ENCODE measurements around the gene HBZ.

HBZ gene

GRCh38 chr16:181565-182021, 29.1 kb downstream of the HBZ start:
- H3K27ac ChIP-seq: no peak overlapping the region
- ChIA-PET CTCF (interaction anchor here (0.6 to 1.4 kb wide), 8 partner anchors 10 to 112 kb away, joined by 3 to 7 read pairs (median 4); partner anchors contain the start of gene HBM), POLR2A (ENCODE audit: low non-redundant PET) (no interaction called here)
- TF ChIP-seq CTCF (conservative IDR thresholded peaks at IDR 0.05; ENCODE audit: low read depth): peak; percentile 95
- DNase-seq (ENCODE audit: low spot score): no peak

- POLR2A ChIA-PET (ENCODE audit: low non-redundant PET): no interaction called here
- no peak for TF ChIP-seq CTCF (conservative IDR thresholded peaks at IDR 0.05; ENCODE audit: low read depth)
- peak overlapping the region; percentile 10; the same call in 1 of the 2 replicates for H3K27ac ChIP-seq
Measured at GRCh38 chr16:183005-183404, 30.6 kb downstream of the HBZ start.

GRCh38 chr16:185213-185612, 32.8 kb downstream of the HBZ start:
- no peak for TF ChIP-seq CTCF (conservative IDR thresholded peaks at IDR 0.05; ENCODE audit: low read depth)
- no peak overlapping the region for H3K27ac ChIP-seq
- ChIA-PET POLR2A (ENCODE audit: low non-redundant PET) (no interaction called here), CTCF (interaction anchor here (0.6 kb wide), 1 partner anchor 79 kb away, joined by 3 read pairs; no protein-coding TSS in a partner anchor)
- no peak for DNase-seq (ENCODE audit: low spot score)

More at GRCh38 chr16:183005-183404, 30.6 kb downstream of the HBZ start:
- no peak for DNase-seq (ENCODE audit: low spot score)
- CTCF ChIA-PET: interaction anchor here (0.7 to 1.4 kb wide), 3 partner anchors 76 to 179 kb away, joined by 4 to 6 read pairs (median 5); no protein-coding TSS in a partner anchor

GRCh38 chr16:185691-186090, 33.2 kb downstream of the HBZ start:
- ChIA-PET CTCF (no interaction called here), POLR2A (ENCODE audit: low non-redundant PET) (no interaction called here)
- H3K27ac ChIP-seq: no peak overlapping the region
- no peak for TF ChIP-seq CTCF (conservative IDR thresholded peaks at IDR 0.05; ENCODE audit: low read depth)
- no peak for DNase-seq (ENCODE audit: low spot score)

GRCh38 chr16:187330-187729, 34.9 kb downstream of the HBZ start:
- ChIA-PET POLR2A (ENCODE audit: low non-redundant PET) (no interaction called here), CTCF (interaction anchor here (0.6 to 1.4 kb wide), 2 partner anchors 80 to 175 kb away, joined by 3 to 5 read pairs; no protein-coding TSS in a partner anchor)
- TF ChIP-seq CTCF (conservative IDR thresholded peaks at IDR 0.05; ENCODE audit: low read depth): no peak

GRCh38 chr16:188674-189073, 36.2 kb downstream of the HBZ start:
- no peak; the same call in 1 of the 2 replicates for TF ChIP-seq CTCF (conservative IDR thresholded peaks at IDR 0.05; ENCODE audit: low read depth)
- POLR2A ChIA-PET (ENCODE audit: low non-redundant PET): no interaction called here
- no peak for DNase-seq (ENCODE audit: low spot score)
- CTCF ChIA-PET: interaction anchor here (0.5 to 1.4 kb wide), 8 partner anchors 13 to 173 kb away, joined by 3 to 9 read pairs (median 4); no protein-coding TSS in a partner anchor
- H3K27ac ChIP-seq: peak overlapping the region; percentile 30; the same call in 1 of the 2 replicates

More at GRCh38 chr16:187330-187729, 34.9 kb downstream of the HBZ start:
- no peak for DNase-seq (ENCODE audit: low spot score)
- peak overlapping the region; percentile 10; the same call in 1 of the 2 replicates for H3K27ac ChIP-seq

Data from RWPE1 (cell line).